EL (cell line): ENCODE results near the gene PPP4R4.
"Not testable (repeated sequence)": the region's sequence is repeated elsewhere in the genome, so short reads cannot be mapped to it uniquely, and the experiment has no call there.

Source experiments
- DNase-seq: peaks from one replicate; pipeline ENCODE4 v3.0.0-alpha.2; 2016

The PPP4R4 gene

DNA sequence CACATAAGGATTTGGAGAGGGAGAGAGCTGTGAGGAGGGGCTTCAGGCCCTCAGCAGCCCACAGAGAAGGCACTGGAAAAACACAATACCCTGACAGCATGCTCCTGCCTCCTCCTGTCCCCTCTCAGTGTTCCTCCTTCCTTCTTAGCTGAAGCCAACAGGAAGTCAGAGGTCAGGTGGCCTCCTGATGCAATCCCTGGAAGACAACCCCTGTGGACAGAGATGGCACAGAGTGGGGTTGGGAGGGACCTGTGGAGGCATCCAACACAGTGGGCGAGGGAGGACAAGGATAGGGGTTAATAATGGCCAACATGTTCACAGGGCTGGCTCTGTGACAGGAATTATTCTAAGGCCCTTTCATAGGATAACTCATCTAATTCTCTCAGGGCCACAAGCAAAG, 29.4 kb upstream of the PPP4R4 start:
- peak; percentile 21 for DNase-seq

DNA sequence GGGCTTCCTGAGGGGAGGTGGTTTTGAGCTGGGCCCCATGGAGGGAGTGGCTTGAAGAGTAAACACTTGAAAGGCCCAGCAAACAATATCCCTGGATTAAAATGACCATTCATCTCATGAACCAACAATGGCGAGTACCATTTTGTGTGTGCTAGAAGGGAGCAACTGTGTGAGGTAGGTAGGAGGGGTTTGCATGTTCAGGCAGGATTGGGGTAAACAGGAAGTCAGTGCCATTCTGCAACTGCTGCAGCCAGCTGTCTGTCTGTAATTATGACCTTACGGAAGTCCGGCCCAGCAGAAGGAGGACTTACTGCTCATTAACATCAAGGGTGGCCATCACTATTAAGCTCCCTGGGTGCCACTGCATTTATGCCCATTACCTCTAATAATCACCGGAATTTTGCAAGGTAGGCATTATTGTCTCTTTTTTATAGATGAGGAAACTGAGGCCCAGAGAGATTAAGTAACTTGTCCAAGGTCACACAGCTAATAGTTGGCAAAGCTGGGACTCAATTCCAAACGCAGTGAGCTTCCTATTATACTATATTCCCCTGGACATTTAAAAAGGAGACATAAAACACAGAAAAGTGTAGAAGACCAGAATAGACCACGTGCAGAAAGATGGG, 28.1 kb upstream of the PPP4R4 start:
- no peak for DNase-seq

DNA sequence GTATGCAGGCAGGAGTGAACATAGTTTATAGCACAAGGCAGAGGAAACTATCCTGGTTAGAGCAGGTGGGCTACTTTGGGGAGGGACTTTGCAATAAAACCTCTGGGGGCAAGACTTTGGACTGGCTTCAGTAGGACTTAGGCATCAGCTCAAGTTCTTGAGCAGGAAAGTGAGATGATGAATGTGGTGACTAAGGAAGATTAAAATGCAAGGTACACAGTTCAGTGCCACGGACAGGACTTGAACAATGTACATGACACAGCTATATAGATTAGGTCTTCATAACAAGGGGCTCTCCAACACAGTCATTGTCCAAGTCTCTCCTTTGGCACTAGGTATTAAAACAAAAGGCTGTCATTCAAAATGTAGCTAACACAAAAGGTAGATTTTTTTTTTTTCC, 21.4 kb upstream of the PPP4R4 start:
- DNase-seq = no peak

DNA sequence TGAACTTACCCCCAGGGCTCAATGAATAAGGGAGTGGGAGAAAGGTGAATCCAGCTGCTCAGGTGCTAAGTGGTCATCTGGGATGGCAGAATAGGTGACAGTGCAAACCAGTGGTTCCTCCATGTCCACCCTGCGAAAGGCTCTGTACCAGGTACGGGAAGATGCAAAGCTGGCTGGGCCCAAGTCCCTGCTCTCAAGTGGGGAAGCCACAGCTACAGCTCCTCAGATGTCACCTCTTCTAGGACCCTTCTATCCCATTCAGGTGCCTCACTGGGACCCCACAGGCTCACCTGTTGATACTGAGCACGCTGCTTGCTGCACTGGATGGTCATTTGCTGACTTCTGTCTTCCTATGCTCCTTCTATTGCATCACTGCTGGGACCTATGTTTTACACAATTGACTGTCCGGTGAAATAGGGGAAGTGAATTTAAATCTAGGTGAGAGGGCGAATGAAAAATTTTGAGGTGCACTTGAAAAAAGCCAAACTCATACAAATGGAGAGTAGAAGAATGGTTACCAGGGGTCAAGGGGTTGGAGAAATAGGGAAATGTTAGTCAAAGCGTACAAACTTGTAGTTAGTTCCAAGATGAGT, 20.3 kb upstream of the PPP4R4 start:
- no peak for DNase-seq

DNA sequence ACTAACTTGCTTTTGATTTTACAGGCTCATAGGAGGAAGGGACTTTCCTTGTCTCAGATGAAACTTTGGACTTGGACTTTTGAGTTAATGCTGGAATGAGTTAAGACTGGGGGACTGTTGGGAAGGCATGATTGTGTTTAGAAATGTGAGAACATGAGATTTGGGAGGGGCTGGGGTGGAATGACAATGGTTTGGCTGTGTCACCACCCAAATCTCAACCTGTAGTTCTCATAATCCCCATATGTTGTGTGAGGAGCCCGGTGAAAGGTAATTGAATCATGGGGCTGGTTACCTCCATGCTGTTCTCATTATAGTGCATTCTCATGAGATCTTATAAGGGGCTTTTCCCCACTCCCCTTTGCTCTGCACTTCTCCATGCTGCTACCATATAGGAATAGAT, 18.0 kb upstream of the PPP4R4 start:
- DNase-seq = not testable (repeated sequence)

DNA sequence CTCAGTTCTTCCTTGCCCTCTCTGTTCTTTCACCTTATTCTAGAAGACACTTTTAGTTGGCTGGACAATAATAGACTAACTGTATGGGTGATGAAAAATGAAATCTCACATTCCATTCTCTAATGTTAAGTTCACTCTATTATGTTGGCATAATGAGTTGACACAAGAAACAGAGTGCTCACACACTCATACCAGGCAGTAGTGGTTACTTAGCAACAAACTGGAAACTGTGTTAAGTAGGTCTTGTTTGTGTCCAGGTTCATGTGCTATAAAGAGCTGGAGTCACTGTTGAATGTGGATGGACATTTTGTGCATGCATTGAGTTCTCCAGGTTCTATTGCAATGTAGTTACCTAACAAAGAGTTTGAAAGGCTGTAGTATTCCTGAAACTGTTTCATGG, 16.9 kb upstream of the PPP4R4 start:
- DNase-seq = no peak

DNA sequence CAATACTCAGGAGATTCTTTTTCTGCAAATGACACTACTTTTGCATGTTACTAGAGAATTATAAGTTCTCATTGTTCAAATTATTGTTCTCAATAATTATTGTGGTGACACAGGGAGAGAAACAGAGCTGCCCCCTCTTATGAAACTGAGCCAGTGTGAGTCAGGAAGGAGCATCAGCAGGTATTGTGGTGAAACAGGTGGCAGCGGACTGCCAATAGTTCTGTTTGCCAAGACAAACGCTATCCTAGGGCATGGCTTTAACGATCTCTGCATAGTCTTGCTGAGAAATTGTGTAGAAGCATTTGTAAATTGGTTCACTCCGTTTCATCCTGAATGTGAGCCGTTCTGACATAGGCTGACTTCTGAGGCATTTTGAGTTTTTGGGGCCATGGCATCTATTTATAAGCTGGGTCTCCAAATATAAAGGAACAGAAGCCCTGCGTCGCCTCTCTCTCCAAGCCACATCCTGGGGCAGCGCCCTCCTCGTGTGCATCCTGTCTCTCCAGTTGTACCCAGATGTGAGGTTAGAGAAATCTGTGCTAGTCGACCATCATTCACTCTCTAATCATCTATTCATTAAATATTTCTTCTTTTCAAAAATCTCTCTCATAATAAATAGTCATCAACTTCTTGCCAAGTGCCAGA, 15.8 kb upstream of the PPP4R4 start:
- DNase-seq = no peak

DNA sequence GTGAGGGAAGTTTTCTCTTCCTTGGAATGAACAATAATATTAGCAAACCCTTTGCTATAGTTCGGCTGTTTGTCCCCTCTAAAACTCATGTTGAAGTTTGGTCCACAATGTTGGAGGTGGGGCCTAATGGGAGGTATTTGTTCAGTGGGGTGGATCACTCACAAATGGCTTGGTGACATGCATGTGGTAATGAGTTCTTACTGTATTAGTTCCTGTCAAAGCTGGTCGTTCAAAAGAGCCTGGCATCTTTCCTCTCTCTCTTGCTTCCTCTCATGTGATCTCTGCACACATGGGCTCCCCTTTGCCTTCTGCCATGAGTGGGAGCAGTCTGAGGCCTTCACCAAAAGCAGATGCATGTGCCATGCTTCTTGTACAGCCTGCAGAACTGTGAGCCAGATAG, 13.1 kb upstream of the PPP4R4 start:
- no peak for DNase-seq

DNA sequence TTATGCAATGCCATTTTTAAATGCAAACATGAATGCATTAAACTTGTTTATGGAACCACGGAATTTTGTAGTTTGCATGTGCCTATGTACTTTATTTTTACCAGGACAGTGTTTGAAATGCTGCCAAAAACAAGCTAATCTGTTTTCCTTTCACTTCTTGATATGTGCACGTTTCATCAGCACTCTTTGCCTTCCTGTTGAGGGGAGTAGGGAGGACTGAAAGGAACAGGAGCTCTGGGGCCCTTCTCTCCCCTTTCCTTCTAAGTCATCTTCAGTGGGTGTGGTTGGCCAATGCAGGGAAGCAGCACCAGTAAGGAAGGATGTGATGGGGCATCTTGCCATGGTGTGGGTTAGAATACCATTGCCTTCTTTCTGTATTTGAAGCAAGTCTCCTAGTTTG, 12.1 kb upstream of the PPP4R4 start:
- DNase-seq = no peak

DNA sequence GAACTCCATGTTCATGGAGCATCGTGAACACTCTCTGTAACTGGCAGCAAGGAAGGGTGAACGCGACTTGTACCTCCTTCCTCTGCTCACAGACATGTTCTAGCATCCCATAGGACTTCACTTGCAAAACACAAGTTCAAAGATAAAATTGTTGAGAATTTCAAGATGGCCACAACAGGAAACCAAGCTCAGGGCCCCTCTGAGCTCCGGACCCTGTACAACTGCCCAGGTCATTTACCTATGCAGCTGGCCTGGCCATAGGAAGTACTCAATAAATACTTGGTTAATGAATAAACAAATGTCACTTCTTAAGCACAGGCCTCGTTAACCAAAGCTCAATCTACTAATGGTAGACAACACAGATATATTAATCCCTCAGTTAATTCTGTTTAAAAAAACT, 11.7 kb upstream of the PPP4R4 start:
- no peak for DNase-seq

DNA sequence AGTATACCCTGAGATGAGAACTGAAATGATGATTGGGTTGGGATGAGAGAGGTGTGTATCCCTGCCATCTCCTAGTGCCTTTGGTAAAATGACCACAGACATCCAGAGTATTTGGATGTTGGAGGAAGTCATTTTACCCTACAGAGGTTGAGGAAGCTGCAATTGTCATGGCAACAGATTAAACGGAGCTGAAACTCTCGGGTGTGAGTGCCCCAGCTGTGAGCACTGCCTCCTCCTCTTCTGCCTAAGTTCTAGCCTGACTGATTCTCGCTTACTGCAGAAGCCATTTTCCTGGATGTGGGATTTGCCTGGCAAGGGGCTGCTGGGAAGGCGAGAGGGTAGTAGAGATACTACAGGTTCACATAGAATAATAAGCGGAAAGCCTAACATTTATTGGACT, 10.3 kb upstream of the PPP4R4 start:
- no peak for DNase-seq

DNA sequence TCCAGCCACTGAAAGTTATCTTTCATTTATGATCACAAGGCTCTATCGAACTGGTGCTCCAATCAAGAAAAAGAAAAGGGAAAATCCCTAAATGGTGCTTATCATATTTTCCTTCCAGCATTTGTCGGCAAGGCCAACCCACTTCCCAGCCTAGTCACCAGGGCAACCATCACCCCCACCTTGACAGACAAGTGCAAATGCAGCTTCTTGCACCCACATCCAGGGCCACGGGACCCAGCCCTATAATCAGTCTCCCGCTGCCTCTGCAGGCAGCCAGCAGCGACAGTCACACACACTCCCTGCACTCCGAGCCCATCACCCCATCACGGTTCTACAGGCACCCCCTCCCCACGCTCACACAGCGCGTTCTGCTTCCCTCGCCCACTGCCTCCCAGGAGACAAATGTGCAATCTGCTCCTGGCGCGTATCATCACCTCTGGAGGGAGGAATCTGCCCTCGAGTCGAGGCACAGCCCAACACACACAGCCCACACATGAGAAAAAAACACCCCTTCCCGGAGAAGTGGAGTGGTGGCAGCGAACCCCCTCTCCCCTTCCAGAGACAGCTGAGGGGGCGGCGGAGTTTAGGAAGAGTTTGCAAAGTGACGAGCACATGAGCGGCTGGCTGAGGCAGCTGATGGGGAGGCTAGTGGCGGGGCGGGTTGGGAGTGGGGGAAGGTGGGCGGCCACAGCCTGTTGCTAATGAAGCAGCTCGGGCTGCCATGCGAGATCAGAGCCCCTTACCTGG, 9.3 kb upstream of the PPP4R4 start:
- no peak for DNase-seq

DNA sequence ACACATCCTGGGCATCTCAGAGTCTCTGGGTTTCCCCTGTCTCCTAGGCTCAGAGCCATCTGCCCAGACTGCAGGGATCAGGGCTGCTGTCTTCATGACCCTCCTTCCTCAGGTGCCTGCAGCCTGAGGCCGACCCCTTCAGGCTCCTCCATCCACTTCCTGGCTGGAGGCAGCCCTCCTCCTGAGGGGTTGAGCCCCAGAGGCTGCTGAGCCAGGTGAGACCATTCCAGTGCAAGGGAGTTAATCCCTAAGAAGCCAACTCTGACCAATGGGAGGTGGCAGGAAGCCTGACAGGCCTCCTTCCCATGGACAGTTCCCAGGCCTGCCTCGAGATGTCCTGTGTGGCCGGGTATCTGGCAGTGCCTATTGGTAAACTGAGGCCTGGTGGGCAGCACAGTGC, 8.4 kb upstream of the PPP4R4 start:
- DNase-seq = no peak

DNA sequence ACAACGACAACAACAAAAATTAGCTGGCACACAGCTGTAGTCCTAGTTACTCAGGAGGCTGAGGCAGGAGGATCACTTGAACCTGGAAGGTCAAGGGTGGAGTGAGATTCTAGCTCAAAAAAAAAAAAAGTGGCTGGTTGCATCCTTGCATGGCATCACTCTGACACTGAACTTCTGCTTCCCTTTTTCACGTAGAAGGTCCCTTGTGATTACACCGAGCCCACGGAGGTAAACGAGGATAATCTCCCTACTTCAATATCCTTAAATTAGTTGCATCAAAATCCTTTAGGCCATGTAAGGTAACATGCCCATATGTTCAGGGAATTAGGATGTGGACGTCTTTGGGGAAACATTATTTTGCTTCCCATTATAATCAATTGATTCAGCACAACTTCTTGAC, 4.0 kb upstream of the PPP4R4 start:
- DNase-seq = no peak

DNA sequence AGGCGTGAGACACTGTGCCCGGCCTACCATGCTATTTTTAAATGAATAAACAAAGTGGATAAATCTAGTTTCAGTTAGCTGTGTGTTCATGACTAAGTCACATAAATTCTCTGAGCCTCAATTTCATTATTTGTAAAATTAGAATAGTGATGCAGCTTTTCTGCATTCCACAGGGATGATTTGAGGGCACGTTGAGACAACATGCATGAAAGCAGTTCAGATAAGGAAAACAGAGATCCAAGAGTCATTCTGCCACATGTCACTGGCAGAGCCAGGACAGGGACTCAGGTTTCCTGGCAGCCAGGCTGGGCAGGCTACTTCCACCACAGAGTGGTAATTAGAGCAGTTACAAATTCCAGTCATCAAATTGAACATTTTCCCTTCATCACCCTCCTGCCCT, 2.9 kb upstream of the PPP4R4 start:
- peak; percentile 49 for DNase-seq

DNA sequence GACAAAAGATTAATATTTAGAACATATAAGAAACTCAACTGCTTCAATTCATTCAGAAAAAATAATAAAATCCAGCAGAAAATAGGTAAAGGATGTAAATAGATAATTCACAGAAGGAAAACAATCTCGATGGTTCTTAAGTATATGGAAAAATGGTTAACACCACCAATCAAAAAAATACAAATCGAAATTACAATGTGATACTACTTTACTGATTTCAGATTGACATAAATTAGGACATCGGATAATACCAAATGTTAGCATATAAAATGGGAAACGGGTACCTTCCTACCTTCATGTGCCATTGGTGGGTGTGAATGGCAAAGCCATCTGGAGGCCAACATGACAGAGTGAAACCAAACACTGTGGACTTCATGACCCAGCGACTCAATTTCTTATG, 1.6 kb upstream of the PPP4R4 start:
- DNase-seq = no peak

DNA sequence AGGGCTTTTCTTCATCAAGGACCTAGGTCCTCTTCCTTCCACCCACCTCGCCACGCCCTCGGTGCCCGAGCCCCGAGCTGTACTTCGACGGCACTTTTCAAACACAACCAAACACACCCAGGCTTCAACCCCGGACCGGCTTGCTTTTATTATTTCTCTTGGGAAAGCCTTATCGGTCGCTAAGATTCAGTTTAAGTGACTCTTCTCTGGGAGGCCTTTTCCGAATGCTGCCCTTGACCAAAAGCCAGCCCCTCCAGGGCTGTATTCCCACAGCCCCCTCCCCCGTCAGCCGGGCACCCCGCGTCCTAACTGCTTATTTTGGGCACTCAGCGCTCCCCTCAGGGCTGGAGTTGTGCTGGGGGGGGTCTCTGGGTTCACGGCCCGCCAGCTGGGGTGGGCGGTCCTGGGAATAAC, 644 bp upstream of the PPP4R4 start:
- no peak for DNase-seq

DNA sequence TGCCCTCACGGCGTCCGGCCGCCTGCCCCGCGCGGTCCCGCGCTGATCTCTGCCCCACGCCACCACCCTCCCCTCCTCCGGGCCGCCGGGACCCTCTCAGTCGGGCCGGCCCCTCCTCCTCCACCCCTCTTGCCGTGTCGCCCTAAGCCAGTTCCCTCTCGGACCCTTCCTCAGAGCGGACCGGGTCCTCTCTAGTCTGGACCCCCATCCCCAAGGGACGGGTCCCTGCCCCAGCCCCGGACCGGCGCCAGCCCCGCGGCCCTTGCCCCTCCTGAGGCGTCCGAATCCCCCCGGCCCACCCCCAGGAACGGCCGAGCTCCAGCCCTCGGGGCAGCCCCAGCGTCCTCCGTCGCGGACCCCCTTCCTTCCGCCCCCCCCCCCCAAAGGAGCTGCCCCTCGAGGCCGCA, 485 bp downstream of the PPP4R4 start:
- DNase-seq = no peak

DNA sequence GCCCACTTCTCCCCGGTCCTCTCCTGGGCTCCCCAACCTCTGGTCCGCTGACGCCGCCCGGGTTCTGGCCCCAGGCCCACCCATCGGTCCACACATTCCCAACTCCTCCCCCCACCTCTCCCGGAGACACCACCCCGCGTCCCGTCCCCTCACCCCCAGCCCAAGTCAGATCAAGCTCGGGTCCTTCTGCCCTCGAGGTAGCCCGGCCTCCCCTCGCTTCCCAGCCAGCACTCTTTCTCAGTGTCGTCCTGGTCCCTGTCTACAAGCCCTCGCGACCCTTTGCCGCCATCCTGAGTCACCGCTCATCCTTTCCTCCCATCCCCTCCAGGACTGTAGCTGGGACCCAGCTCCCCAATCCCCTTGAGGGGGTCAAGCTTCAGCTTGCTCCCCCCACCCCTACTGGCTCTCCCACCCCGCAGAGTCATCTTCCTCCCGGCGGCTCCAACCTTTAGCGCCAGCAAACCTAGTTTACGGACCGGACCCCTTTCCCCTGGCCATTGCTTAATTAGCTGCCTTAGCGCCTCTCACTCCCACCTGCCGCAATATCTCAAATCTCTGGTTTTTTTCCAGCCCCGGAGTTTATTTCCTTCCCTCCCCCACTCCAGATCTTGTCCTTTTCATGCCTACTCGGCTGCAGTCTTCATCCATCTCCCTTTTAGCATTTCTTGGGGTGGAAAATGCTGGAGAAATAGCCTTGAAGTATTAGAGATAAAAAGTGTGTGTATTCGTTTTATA, 1.1 kb downstream of the PPP4R4 start:
- DNase-seq = no peak

DNA sequence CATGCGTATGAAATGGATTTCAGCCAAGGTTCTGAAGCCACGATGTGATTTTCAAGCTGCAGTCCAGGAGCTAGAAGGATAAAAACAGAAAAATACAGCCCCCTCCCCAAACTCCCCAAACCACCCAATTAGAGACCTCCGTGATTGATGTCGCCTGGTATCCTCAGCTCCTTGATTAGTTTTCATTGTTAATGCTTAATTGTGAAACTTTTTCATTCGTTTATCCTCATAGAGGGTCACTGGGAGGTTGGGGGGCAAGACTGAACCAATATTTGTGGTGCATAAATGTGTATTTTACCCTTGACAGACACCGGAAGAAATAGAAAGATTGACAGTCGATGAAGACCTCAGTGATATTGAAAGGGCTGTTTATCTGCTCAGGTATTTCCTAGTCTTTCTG, 1.6 kb downstream of the PPP4R4 start:
- DNase-seq = no peak

DNA sequence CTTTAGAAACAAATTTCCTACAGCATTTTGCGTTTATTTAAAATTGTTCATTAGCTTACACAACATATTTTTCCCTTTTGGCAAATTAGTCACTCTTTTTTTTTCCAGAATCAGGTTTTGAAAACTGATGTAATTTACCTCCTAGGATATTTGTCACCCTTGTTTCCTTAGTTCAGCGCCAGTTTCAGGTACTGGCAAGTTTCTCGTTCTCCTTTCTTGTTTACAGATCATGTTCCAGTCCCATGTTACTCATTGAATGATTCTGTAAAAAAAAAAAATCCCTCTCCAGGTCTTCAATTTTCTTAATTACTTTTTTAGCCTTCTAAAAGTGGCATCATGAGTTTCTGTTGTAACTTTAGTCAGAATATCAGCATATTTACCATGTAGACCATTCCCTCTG, 2.7 kb downstream of the PPP4R4 start:
- no peak for DNase-seq

DNA sequence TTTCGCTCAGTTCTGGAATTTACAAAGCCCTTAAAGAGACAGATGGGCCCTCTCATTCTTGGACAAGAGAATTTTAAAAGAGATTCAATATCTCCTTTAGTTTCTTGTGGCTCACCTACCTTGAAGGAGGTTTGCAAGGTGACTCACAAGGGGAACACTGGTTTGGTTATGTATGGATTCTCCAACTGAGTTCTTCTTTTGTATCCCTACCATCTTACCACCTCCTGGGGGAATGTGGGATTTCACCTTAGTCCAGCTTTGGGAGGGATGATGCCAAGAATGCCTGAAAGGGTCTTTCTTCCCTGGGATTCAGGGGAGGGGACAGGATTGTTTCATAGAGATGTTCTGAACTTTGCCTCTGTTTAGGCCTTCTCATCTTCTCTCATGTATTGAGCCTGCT, 3.7 kb downstream of the PPP4R4 start:
- no peak for DNase-seq

DNA sequence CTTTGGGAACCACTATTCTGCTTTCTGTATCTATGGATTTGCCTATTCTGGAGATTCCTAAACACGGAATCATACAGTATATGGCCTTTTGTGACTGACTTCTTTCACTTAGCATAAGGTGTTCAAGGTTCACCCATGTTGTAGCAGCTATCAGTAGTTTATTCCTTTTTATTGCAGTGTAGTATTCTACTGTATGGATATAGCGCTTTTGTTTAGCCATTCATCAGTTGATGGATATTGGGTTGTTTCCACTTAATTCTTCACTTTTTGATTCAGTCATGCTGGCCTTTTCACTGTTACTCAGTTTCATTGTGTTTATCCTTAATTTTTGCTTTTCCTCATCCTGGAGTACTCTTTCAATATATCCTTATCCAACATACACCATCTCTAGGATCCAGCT, 5.1 kb downstream of the PPP4R4 start:
- DNase-seq = no peak
